Kasumi-1 (cell line): Measurements from ENCODE around the gene ZNG1B.
"Not testable (repeated sequence)": the region's sequence is repeated elsewhere in the genome, so short reads cannot be mapped to it uniquely, and the experiment has no call there.

Source experiments
- DNase-seq, 2 experiments: peaks; one replicate each; lab custom pipeline; 2025; lab: John Stamatoyannopoulos, UW

The ZNG1B gene

GRCh38 chr2:113437508-113438465 lies at the start of gene ZNG1B:
TSS of gene ZNG1B (plus strand) at chr2:113437691. CDS start at chr2:113437869, 178 bp downstream.
- DNase-seq = not testable (repeated sequence)

GRCh38 chr2:113390124-113390849 lies 47.2 kb upstream of the ZNG1B start:
- DNase-seq = no peak

GRCh38 chr2:113391073-113391472 lies 46.4 kb upstream of the ZNG1B start:
- no peak for DNase-seq

- no peak for DNase-seq
Observed at GRCh38 chr2:113406114-113406513, 31.4 kb upstream of the ZNG1B start.

- DNase-seq = no peak
Observed at GRCh38 chr2:113407446-113408099, 29.9 kb upstream of the ZNG1B start.

GRCh38 chr2:113411725-113412352 lies 25.7 kb upstream of the ZNG1B start:
- not testable (repeated sequence) for DNase-seq

- not testable (repeated sequence) for DNase-seq
Observed at GRCh38 chr2:113412774-113413173, 24.7 kb upstream of the ZNG1B start.

GRCh38 chr2:113431773-113432172 lies 5.7 kb upstream of the ZNG1B start:
- DNase-seq = not testable (repeated sequence)

GRCh38 chr2:113433468-113433867 lies 4.0 kb upstream of the ZNG1B start:
- DNase-seq = not testable (repeated sequence)

- DNase-seq = not testable (repeated sequence)
Observed at GRCh38 chr2:113465770-113466169, 28.3 kb downstream of the ZNG1B start.

- not testable (repeated sequence) for DNase-seq
Observed at GRCh38 chr2:113476688-113477368, 39.3 kb downstream of the ZNG1B start.

- DNase-seq = not testable (repeated sequence)
Observed at GRCh38 chr2:113496527-113496926, 59.0 kb downstream of the ZNG1B start.

GRCh38 chr2:113498365-113498764 lies 60.9 kb downstream of the ZNG1B start, which contains the start of gene FOXD4L1:
TSS of gene FOXD4L1 (plus strand) at chr2:113498665. CDS start at chr2:113499257, 592 bp downstream.
- not testable (repeated sequence) for DNase-seq

GRCh38 chr2:113499019-113499885 lies 61.8 kb downstream of the ZNG1B start:
- not testable (repeated sequence) for DNase-seq

GRCh38 chr2:113499886-113500722 lies 62.6 kb downstream of the ZNG1B start:
- DNase-seq = not testable (repeated sequence)

GRCh38 chr2:113500723-113501038 lies 63.2 kb downstream of the ZNG1B start:
- DNase-seq = not testable (repeated sequence)

GRCh38 chr2:113502216-113503093 lies 65.0 kb downstream of the ZNG1B start:
- not testable (repeated sequence) for DNase-seq
